Measurements from ENCODE around the gene TMEM108.

TMEM108 gene

GRCh38 chr3:133188996-133189395 is 150.8 kb downstream of the TMEM108 start:
- Mint-ChIP-seq H3K27ac (no peak overlapping the region), H3K27me3 (peaks cover 10% of the 10 kb centered on the region), H3K9me3 (no peaks in the 10 kb centered on the region), H3K36me3 (ENCODE audit: low read depth) (no peaks in the 10 kb centered on the region), H3K4me1 (ENCODE audit: low read depth) (no peaks in the 10 kb centered on the region), H3K4me3 (no peak overlapping the region)
- no peak for DNase-seq

GRCh38 chr3:133189893-133190292 is 151.7 kb downstream of the TMEM108 start:
- no peaks in the 10 kb centered on the region for H3K4me1 Mint-ChIP-seq (ENCODE audit: low read depth)
- H3K36me3 Mint-ChIP-seq (ENCODE audit: low read depth), result no peaks in the 10 kb centered on the region
- H3K4me3 Mint-ChIP-seq, result no peak overlapping the region
- H3K9me3 Mint-ChIP-seq, result no peaks in the 10 kb centered on the region
- no peak overlapping the region for H3K27ac Mint-ChIP-seq
- H3K27me3 Mint-ChIP-seq, result peaks cover 10% of the 10 kb centered on the region
- no peak for DNase-seq

- no peaks in the 10 kb centered on the region for H3K36me3 Mint-ChIP-seq (ENCODE audit: low read depth)
- no peak overlapping the region for H3K27ac Mint-ChIP-seq
- peaks cover 10% of the 10 kb centered on the region for H3K27me3 Mint-ChIP-seq
- no peak for DNase-seq
- H3K4me1 Mint-ChIP-seq (ENCODE audit: low read depth), result no peaks in the 10 kb centered on the region
- no peaks in the 10 kb centered on the region for H3K9me3 Mint-ChIP-seq
- H3K4me3 Mint-ChIP-seq, result no peak overlapping the region
These were observed 153.6 kb downstream of the TMEM108 start for GRCh38 chr3:133191818-133192217.

GRCh38 chr3:133192363-133192945 is 154.3 kb downstream of the TMEM108 start:
- H3K27me3 Mint-ChIP-seq, result peaks cover 10% of the 10 kb centered on the region
- H3K4me3 Mint-ChIP-seq, result no peak overlapping the region
- DNase-seq, result no peak
- no peaks in the 10 kb centered on the region for H3K36me3 Mint-ChIP-seq (ENCODE audit: low read depth)
- H3K4me1 Mint-ChIP-seq (ENCODE audit: low read depth), result no peaks in the 10 kb centered on the region
- H3K9me3 Mint-ChIP-seq, result no peaks in the 10 kb centered on the region
- no peak overlapping the region for H3K27ac Mint-ChIP-seq

GRCh38 chr3:133192967-133193366 is 154.8 kb downstream of the TMEM108 start:
- no peak for DNase-seq
- H3K27ac Mint-ChIP-seq, result no peak overlapping the region
- no peaks in the 10 kb centered on the region for H3K9me3 Mint-ChIP-seq
- H3K27me3 Mint-ChIP-seq, result peaks cover 8% of the 10 kb centered on the region
- no peaks in the 10 kb centered on the region for H3K36me3 Mint-ChIP-seq (ENCODE audit: low read depth)
- no peaks in the 10 kb centered on the region for H3K4me1 Mint-ChIP-seq (ENCODE audit: low read depth)
- no peak overlapping the region for H3K4me3 Mint-ChIP-seq

- Mint-ChIP-seq H3K4me3 (no peak overlapping the region), H3K4me1 (ENCODE audit: low read depth) (no peaks in the 10 kb centered on the region), H3K27me3 (peaks cover 5% of the 10 kb centered on the region), H3K9me3 (peaks cover 5% of the 10 kb centered on the region), H3K27ac (no peak overlapping the region), H3K36me3 (ENCODE audit: low read depth) (no peaks in the 10 kb centered on the region)
- no peak for DNase-seq
These were observed 158.3 kb downstream of the TMEM108 start for GRCh38 chr3:133196527-133196926.

- no peaks in the 10 kb centered on the region for H3K36me3 Mint-ChIP-seq (ENCODE audit: low read depth)
- peaks cover under 1% of the 10 kb centered on the region for H3K27me3 Mint-ChIP-seq
- DNase-seq, result no peak
- no peaks in the 10 kb centered on the region for H3K4me1 Mint-ChIP-seq (ENCODE audit: low read depth)
- H3K9me3 Mint-ChIP-seq, result peaks cover 5% of the 10 kb centered on the region
- no peak overlapping the region for H3K4me3 Mint-ChIP-seq
- no peak overlapping the region for H3K27ac Mint-ChIP-seq
These were observed 159.4 kb downstream of the TMEM108 start for GRCh38 chr3:133197619-133198018.

- Mint-ChIP-seq H3K27ac (no peak overlapping the region), H3K9me3 (peaks cover 2% of the 10 kb centered on the region), H3K27me3 (peaks cover 30% of the 10 kb centered on the region), H3K4me3 (no peak overlapping the region), H3K36me3 (ENCODE audit: low read depth) (no peaks in the 10 kb centered on the region), H3K4me1 (ENCODE audit: low read depth) (peaks cover 21% of the 10 kb centered on the region)
- DNase-seq, result no peak
These were observed 168.7 kb downstream of the TMEM108 start for GRCh38 chr3:133206921-133207320.

GRCh38 chr3:133208184-133208583 is 170.0 kb downstream of the TMEM108 start:
- Mint-ChIP-seq H3K36me3 (ENCODE audit: low read depth) (no peaks in the 10 kb centered on the region), H3K4me1 (ENCODE audit: low read depth) (peaks cover 21% of the 10 kb centered on the region), H3K4me3 (no peak overlapping the region), H3K9me3 (peaks cover 2% of the 10 kb centered on the region), H3K27me3 (peaks cover 30% of the 10 kb centered on the region), H3K27ac (no peak overlapping the region)
- no peak for DNase-seq

GRCh38 chr3:133209871-133210550 is 171.8 kb downstream of the TMEM108 start:
- Mint-ChIP-seq H3K4me1 (ENCODE audit: low read depth) (peaks cover 21% of the 10 kb centered on the region), H3K27me3 (peaks cover 22% of the 10 kb centered on the region), H3K4me3 (no peak overlapping the region), H3K9me3 (no peaks in the 10 kb centered on the region), H3K27ac (peak overlapping the region; percentile 13), H3K36me3 (ENCODE audit: low read depth) (no peaks in the 10 kb centered on the region)
- DNase-seq, result no peak

- no peak for DNase-seq
- no peaks in the 10 kb centered on the region for H3K9me3 Mint-ChIP-seq
- H3K36me3 Mint-ChIP-seq (ENCODE audit: low read depth), result no peaks in the 10 kb centered on the region
- peaks cover 19% of the 10 kb centered on the region for H3K27me3 Mint-ChIP-seq
- H3K4me3 Mint-ChIP-seq, result no peak overlapping the region
- peaks cover 21% of the 10 kb centered on the region for H3K4me1 Mint-ChIP-seq (ENCODE audit: low read depth)
- H3K27ac Mint-ChIP-seq, result no peak overlapping the region
These were observed 172.5 kb downstream of the TMEM108 start for GRCh38 chr3:133210656-133211055.

GRCh38 chr3:133211449-133211848 is 173.3 kb downstream of the TMEM108 start:
- H3K4me1 Mint-ChIP-seq (ENCODE audit: low read depth), result peaks cover 21% of the 10 kb centered on the region
- H3K4me3 Mint-ChIP-seq, result no peak overlapping the region
- H3K27me3 Mint-ChIP-seq, result peaks cover 12% of the 10 kb centered on the region
- H3K9me3 Mint-ChIP-seq, result no peaks in the 10 kb centered on the region
- DNase-seq, result no peak
- no peak overlapping the region for H3K27ac Mint-ChIP-seq
- no peaks in the 10 kb centered on the region for H3K36me3 Mint-ChIP-seq (ENCODE audit: low read depth)

- DNase-seq, result no peak
- no peak overlapping the region for H3K4me3 Mint-ChIP-seq
- H3K27me3 Mint-ChIP-seq, result peaks cover 8% of the 10 kb centered on the region
- H3K36me3 Mint-ChIP-seq (ENCODE audit: low read depth), result no peaks in the 10 kb centered on the region
- H3K4me1 Mint-ChIP-seq (ENCODE audit: low read depth), result peaks cover 21% of the 10 kb centered on the region
- H3K27ac Mint-ChIP-seq, result no peak overlapping the region
- H3K9me3 Mint-ChIP-seq, result no peaks in the 10 kb centered on the region
These were observed 173.7 kb downstream of the TMEM108 start for GRCh38 chr3:133211856-133212255.

GRCh38 chr3:133213937-133214336 is 175.7 kb downstream of the TMEM108 start:
- H3K4me1 Mint-ChIP-seq (ENCODE audit: low read depth), result peaks cover 21% of the 10 kb centered on the region
- DNase-seq, result no peak
- H3K27me3 Mint-ChIP-seq, result no peaks in the 10 kb centered on the region
- H3K36me3 Mint-ChIP-seq (ENCODE audit: low read depth), result no peaks in the 10 kb centered on the region
- H3K4me3 Mint-ChIP-seq, result no peak overlapping the region
- no peak overlapping the region for H3K27ac Mint-ChIP-seq
- H3K9me3 Mint-ChIP-seq, result no peaks in the 10 kb centered on the region

GRCh38 chr3:133227813-133228212 is 189.6 kb downstream of the TMEM108 start:
- H3K9me3 Mint-ChIP-seq, result peaks cover 13% of the 10 kb centered on the region
- H3K27me3 Mint-ChIP-seq, result peaks cover 3% of the 10 kb centered on the region
- no peak for DNase-seq
- H3K4me1 Mint-ChIP-seq (ENCODE audit: low read depth), result no peaks in the 10 kb centered on the region
- H3K27ac Mint-ChIP-seq, result no peak overlapping the region
- H3K4me3 Mint-ChIP-seq, result no peak overlapping the region
- H3K36me3 Mint-ChIP-seq (ENCODE audit: low read depth), result no peaks in the 10 kb centered on the region

All from activated T-cell treated with anti-CD3 and anti-CD28 coated beads, Interleukin-2, amount 50 U/mL, for 24 hours (primary cell).